Stimulated activated effector memory CD8-positive, alpha-beta T cell treated with anti-CD3 and anti-CD28 coated beads, Interleukin-12 subunit alpha, Interleukin-12 subunit beta, amount 100 ng/mL, for 72 hours (primary cell): ENCODE results near the gene ST6GALNAC2.
"Not testable (repeated sequence)": the region's sequence is repeated elsewhere in the genome, so short reads cannot be mapped to it uniquely, and the experiment has no call there.

Source experiments
- ATAC-seq: fragments of 150-1000 bp; cut with Tn5 transposase; 2 replicates; pipeline ENCODE4 v1.10.0; 2021
- DNase-seq, 2 donors: peaks; one replicate each; pipeline ENCODE4 v3.0.0; 2021 to 2022; ENCODE audit warnings: low spot score in 2 of 2
- H3K27ac Mint-ChIP-seq: one replicate; pipeline ENCODE4 v1.8.0; 2022; ENCODE audit warnings: mild to moderate bottlenecking, mixed read lengths
- H3K36me3 Mint-ChIP-seq: one replicate; pipeline ENCODE4 v1.8.0; 2022; ENCODE audit warnings: mild to moderate bottlenecking, mixed read lengths
- H3K4me1 Mint-ChIP-seq: one replicate; pipeline ENCODE4 v1.8.0; 2022; ENCODE audit warnings: mixed read lengths
- H3K4me3 Mint-ChIP-seq: one replicate; pipeline ENCODE4 v1.8.0; 2022; ENCODE audit warnings: mild to moderate bottlenecking, mixed read lengths
- H3K9me3 Mint-ChIP-seq: one replicate; pipeline ENCODE4 v1.8.0; 2022; ENCODE audit warnings: mixed read lengths

The ST6GALNAC2 gene

GRCh38 chr17:76536511-76537287 is 49.0 kb downstream of the ST6GALNAC2 start:
- Mint-ChIP-seq H3K27ac (no peak overlapping the region), H3K4me1 (no peaks in the 10 kb centered on the region), H3K4me3 (no peak overlapping the region), H3K9me3 (no peaks in the 10 kb centered on the region), H3K36me3 (peaks cover 5% of the 10 kb centered on the region)
- no peak for ATAC-seq
- no peak for DNase-seq

GRCh38 chr17:76535788-76536510 is 49.7 kb downstream of the ST6GALNAC2 start:
- Mint-ChIP-seq H3K36me3 (peaks cover 5% of the 10 kb centered on the region), H3K4me3 (no peak overlapping the region), H3K9me3 (no peaks in the 10 kb centered on the region), H3K4me1 (no peaks in the 10 kb centered on the region), H3K27ac (no peak overlapping the region)
- DNase-seq: no peak
- ATAC-seq: no peak

GRCh38 chr17:76534831-76535732 is 50.6 kb downstream of the ST6GALNAC2 start:
- Mint-ChIP-seq H3K27ac (no peak overlapping the region), H3K36me3 (peaks cover 5% of the 10 kb centered on the region), H3K4me3 (no peak overlapping the region), H3K4me1 (no peaks in the 10 kb centered on the region), H3K9me3 (no peaks in the 10 kb centered on the region)
- no peak for DNase-seq
- no peak for ATAC-seq

GRCh38 chr17:76533640-76534359 is 51.9 kb downstream of the ST6GALNAC2 start:
- H3K36me3 Mint-ChIP-seq, DNase-seq, H3K9me3 Mint-ChIP-seq, H3K4me1 Mint-ChIP-seq, H3K27ac Mint-ChIP-seq, ATAC-seq, H3K4me3 Mint-ChIP-seq: not testable (repeated sequence)

- no peak overlapping the region for H3K4me3 Mint-ChIP-seq
- no peaks in the 10 kb centered on the region for H3K9me3 Mint-ChIP-seq
- H3K36me3 Mint-ChIP-seq: peaks cover 5% of the 10 kb centered on the region
- H3K4me1 Mint-ChIP-seq: peaks cover 12% of the 10 kb centered on the region
- DNase-seq (no peak), ATAC-seq (no peak)
- H3K27ac Mint-ChIP-seq: peak overlapping the region; percentile 20
Measured at GRCh38 chr17:76532072-76532651, 53.5 kb downstream of the ST6GALNAC2 start.

- Mint-ChIP-seq H3K27ac (no peak overlapping the region), H3K36me3 (peaks cover 5% of the 10 kb centered on the region), H3K4me1 (peaks cover 15% of the 10 kb centered on the region), H3K4me3 (no peak overlapping the region), H3K9me3 (no peaks in the 10 kb centered on the region)
- ATAC-seq (no peak), DNase-seq (no peak)
Measured at GRCh38 chr17:76531486-76532038, 54.1 kb downstream of the ST6GALNAC2 start.

GRCh38 chr17:76530811-76531485 is 54.7 kb downstream of the ST6GALNAC2 start:
- Mint-ChIP-seq H3K4me3 (no peak overlapping the region), H3K27ac (no peak overlapping the region), H3K36me3 (peaks cover 5% of the 10 kb centered on the region), H3K9me3 (no peaks in the 10 kb centered on the region), H3K4me1 (peaks cover 15% of the 10 kb centered on the region)
- no peak for ATAC-seq
- DNase-seq: no peak

- no peak for ATAC-seq
- peaks cover 15% of the 10 kb centered on the region for H3K4me1 Mint-ChIP-seq
- peaks cover 1% of the 10 kb centered on the region for H3K36me3 Mint-ChIP-seq
- no peak for DNase-seq
- peak overlapping the region; percentile 76 for H3K27ac Mint-ChIP-seq
- H3K4me3 Mint-ChIP-seq: no peak overlapping the region
- H3K9me3 Mint-ChIP-seq: no peaks in the 10 kb centered on the region
Measured at GRCh38 chr17:76530095-76530723, 55.5 kb downstream of the ST6GALNAC2 start.

- Mint-ChIP-seq H3K9me3 (no peaks in the 10 kb centered on the region), H3K36me3 (no peaks in the 10 kb centered on the region), H3K27ac (peak overlapping the region; percentile 76), H3K4me3 (no peak overlapping the region), H3K4me1 (peaks cover 20% of the 10 kb centered on the region)
- ATAC-seq (no peak), DNase-seq (no peak)
Measured at GRCh38 chr17:76529224-76530094, 56.2 kb downstream of the ST6GALNAC2 start.

- ATAC-seq: no peak
- Mint-ChIP-seq H3K9me3 (no peaks in the 10 kb centered on the region), H3K4me3 (peak overlapping the region; percentile 53), H3K27ac (peak overlapping the region; percentile 50), H3K36me3 (no peaks in the 10 kb centered on the region), H3K4me1 (peaks cover 24% of the 10 kb centered on the region)
- DNase-seq: no peak
Measured at GRCh38 chr17:76528528-76529223, 57.0 kb downstream of the ST6GALNAC2 start.

- Mint-ChIP-seq H3K36me3 (no peaks in the 10 kb centered on the region), H3K4me1 (peaks cover 29% of the 10 kb centered on the region), H3K4me3 (peak overlapping the region; percentile 53), H3K27ac (peak overlapping the region; percentile 50), H3K9me3 (no peaks in the 10 kb centered on the region)
- ATAC-seq (peak; percentile 5), DNase-seq (no peak)
Measured at GRCh38 chr17:76528156-76528527, 57.5 kb downstream of the ST6GALNAC2 start.

GRCh38 chr17:76527430-76528111 is 58.1 kb downstream of the ST6GALNAC2 start:
- peak overlapping the region; percentile 50 for H3K27ac Mint-ChIP-seq
- ATAC-seq: peak; percentile 67
- H3K9me3 Mint-ChIP-seq: no peaks in the 10 kb centered on the region
- no peak for DNase-seq
- no peaks in the 10 kb centered on the region for H3K36me3 Mint-ChIP-seq
- H3K4me1 Mint-ChIP-seq: peaks cover 34% of the 10 kb centered on the region
- peak overlapping the region; percentile 53 for H3K4me3 Mint-ChIP-seq
